HepG2 (cell line): Measurements from ENCODE around the gene SPCS1. TPM values are rescaled to one million over a fixed set of nuclear protein-coding genes. Genes with fewer than 3 reads are reported as not detected.

Experiments used
- ATAC-seq: fragments of 200-7000 bp; cut with Tn5 transposase; 3 replicates; pipeline ENCODE4 v1.9.1; 2020; ENCODE audit warnings: mild to moderate bottlenecking, moderate library complexity
- BruUV-seq: library from RNA; stranded (reverse); fragments of 400-500 nt; replicated peaks from 2 replicates; lab custom pipeline; 2021; lab: Mats Ljungman, UMichigan
- CTCF ChIA-PET: fragments of 300-600 bp; formaldehyde crosslinking; extraction: SDS; loops from one replicate; lab custom pipeline; 2021; ENCODE audit warnings: low total read pairs, inconsistent platforms, low intra/inter-chr PET ratio; lab: Yijun Ruan, JAX
- POLR2A ChIA-PET: fragments of 350-600 bp; sonication (Branson Sonifier 250); formaldehyde crosslinking; loops from one replicate; lab custom pipeline; 2020; ENCODE audit warnings: antibody characterized with exemption, inconsistent platforms; lab: Yijun Ruan, JAX
- DNase-seq: peaks from one replicate; pipeline ENCODE4 v3.0.0-alpha.2; 2015; ENCODE audit warnings: low spot score
- FAIRE-seq: peaks from 3 replicates; lab custom pipeline; 2011; peaks lifted over from hg19 to GRCh38; lab: Jason Lieb, UNC
- H2AFZ ChIP-seq: one replicate; pipeline ENCODE4 v1.6.1; 2011; ENCODE audit warnings: low read length, inconsistent platforms
- H3K27ac ChIP-seq: fragments of 300-600 bp; 3 replicates; pipeline ENCODE4 v1.8.0; 2011; ENCODE audit warnings: mixed run types, mild to moderate bottlenecking, mixed read lengths, low read length, inconsistent platforms; ENCODE audit not compliant: insufficient read depth; ENCODE audit errors: extremely low read length
- H3K27me3 ChIP-seq, 2 experiments: fragments of 200-600 bp in 1 of 2; 2 replicates in 1 of 2; 3 replicates in 1 of 2; pipeline versions ENCODE4 v1.6.0 to v1.8.0; 2011; ENCODE audit warnings: low read length in 2 of 2, mild to moderate bottlenecking in 2 of 2, moderate library complexity in 2 of 2, inconsistent platforms in 1 of 2; ENCODE audit not compliant: insufficient read depth in 2 of 2, control insufficient read depth in 1 of 2
- H3K36me3 ChIP-seq, 2 experiments: fragments of 200-600 bp in 1 of 2; replicated peaks in 1 of 2; 2 replicates in 1 of 2; 3 replicates in 1 of 2; pipeline versions ENCODE4 v1.5.1 to v1.8.0; 2011; ENCODE audit warnings: low read length in 2 of 2, inconsistent platforms in 1 of 2; ENCODE audit not compliant: insufficient read depth in 2 of 2, control insufficient read depth in 1 of 2
- H3K4me1 ChIP-seq: 2 replicates; pipeline ENCODE4 v1.5.1; 2012; ENCODE audit warnings: low read length, inconsistent platforms; ENCODE audit not compliant: insufficient read depth
- H3K4me2 ChIP-seq: 2 replicates; pipeline ENCODE4 v1.6.0; 2011; ENCODE audit warnings: low read depth, low read length, inconsistent platforms
- H3K4me3 ChIP-seq, 3 experiments: fragments of 200-600 bp in 1 of 3; sonication (generic), shearing (Covaris generic) in 1 of 3; replicated peaks in 1 of 3; 2 replicates each; pipeline ENCODE4 v1.5.1; 2011 to 2016; ENCODE audit warnings: low read length in 3 of 3, inconsistent platforms in 2 of 3, low read depth in 2 of 3, mild to moderate bottlenecking in 2 of 3, control low read depth in 1 of 3, mixed read lengths in 1 of 3; ENCODE audit not compliant: insufficient read depth in 1 of 3
- H3K79me2 ChIP-seq: one replicate; pipeline ENCODE4 v1.6.1; 2011; ENCODE audit warnings: low read length, inconsistent platforms; ENCODE audit not compliant: insufficient read depth
- H3K9ac ChIP-seq: 2 replicates; pipeline ENCODE4 v1.6.0; 2011; ENCODE audit warnings: mild to moderate bottlenecking, low read depth, low read length, inconsistent platforms; ENCODE audit not compliant: insufficient read depth
- H3K9me3 ChIP-seq: 2 replicates; pipeline ENCODE4 v1.5.1; 2012; ENCODE audit warnings: mild to moderate bottlenecking, low read length
- H4K20me1 ChIP-seq: 2 replicates; pipeline ENCODE4 v1.6.0; 2011; ENCODE audit warnings: inconsistent platforms, mild to moderate bottlenecking, low read length, moderate library complexity; ENCODE audit not compliant: insufficient read depth
- HMGXB4 ChIP-seq, 2 experiments: sonication (generic) in 1 of 2; formaldehyde crosslinking in 1 of 2; IDR thresholded peaks; 2 replicates each; pipeline versions ENCODE4 v1.4.0 to v1.6.1; 2018 to 2020; ENCODE audit warnings: missing genetic modification reagents in 2 of 2, borderline replicate concordance in 1 of 2, low read depth in 1 of 2, mild to moderate bottlenecking in 1 of 2, missing biosample characterization in 1 of 2
- KDM3A ChIP-seq: IDR thresholded peaks from 2 replicates; pipeline ENCODE4 v1.6.1; 2018; ENCODE audit warnings: low read depth, missing compliant biosample characterization
- PATZ1 ChIP-seq: sonication (generic); formaldehyde crosslinking; IDR thresholded peaks from 2 replicates; pipeline ENCODE4 v1.4.0; 2020; ENCODE audit warnings: missing genetic modification reagents
- RFX5 ChIP-seq: IDR thresholded peaks from 2 replicates; pipeline ENCODE4 v1.6.1; 2011; ENCODE audit warnings: low read depth, low read length, improper control_type of control experiment
- SRSF4 ChIP-seq: fragments of 200-400 bp; formaldehyde crosslinking; IDR thresholded peaks from one replicate; pipeline ENCODE4 v1.6.1; 2018; ENCODE audit warnings: mild to moderate bottlenecking, low read depth, low read length, moderate library complexity; ENCODE audit not compliant: poor library complexity, severe bottlenecking
- ZBED4 ChIP-seq: sonication (generic); formaldehyde crosslinking; IDR thresholded peaks from 2 replicates; pipeline ENCODE4 v1.4.0; 2020; ENCODE audit warnings: missing genetic modification reagents, borderline replicate concordance
- ZFP36 ChIP-seq: fragments of 150-350 bp; IDR thresholded peaks from 2 replicates; pipeline ENCODE4 v1.6.1; 2018; ENCODE audit warnings: borderline replicate concordance, low read length, low read depth; ENCODE audit not compliant: partially characterized antibody
- ZNF101 ChIP-seq: sonication (generic); formaldehyde crosslinking; IDR thresholded peaks from 2 replicates; pipeline ENCODE4 v1.4.0; 2020; ENCODE audit warnings: mild to moderate bottlenecking, low read depth, missing genetic modification reagents, borderline replicate concordance
- ZNF205 ChIP-seq: IDR thresholded peaks from 2 replicates; pipeline ENCODE4 v1.6.1; 2018; ENCODE audit warnings: missing biosample characterization, missing genetic modification reagents
- ZNF224 ChIP-seq: sonication (generic); formaldehyde crosslinking; IDR thresholded peaks from 2 replicates; pipeline ENCODE4 v1.5.0; 2020; ENCODE audit warnings: mild to moderate bottlenecking, missing genetic modification reagents
- ZNF350 ChIP-seq: sonication (generic); formaldehyde crosslinking; IDR thresholded peaks from 2 replicates; pipeline ENCODE4 v1.4.0; 2020; ENCODE audit warnings: mild to moderate bottlenecking, low read depth, missing genetic modification reagents, borderline replicate concordance
- ZSCAN25 ChIP-seq: sonication (generic); formaldehyde crosslinking; IDR thresholded peaks from 2 replicates; pipeline ENCODE4 v1.8.0; 2022; ENCODE audit warnings: mild to moderate bottlenecking, missing genetic modification reagents
- WGBS: methylation state at CpG from one replicate; pipeline ENCODE4 v1.1.6; 2017; ENCODE audit warnings: low lambda C conversion rate; 5-methylcytosine and 5-hydroxymethylcytosine counted together
- in situ Hi-C: cut with HindIII; loops from 2 replicates; pipeline ENCODE4 v1.10.0; 2017; ENCODE audit warnings: low pct_unique_long_range_greater_than_20kb; ENCODE audit not compliant: extremely low pct_ligation_motif_present
- intact Hi-C: fragments of 100-400 bp; cut with micrococcal nuclease; formaldehyde crosslinking; loops from one replicate; pipeline ENCODE4 v1.10.0; 2022; ENCODE audit not compliant: unreplicated experiment
- polyA plus RNA-seq, 8 experiments: library from polyadenylated mRNA; depleted of rRNA in 3 of 8; stranded (reverse) in 7 of 8; unstranded in 1 of 8; fragments of >200 nt; fragmentation: Illumina TruSeq in 4 of 8; extraction: Trizol in 4 of 8; gene quantifications; 2 replicates each; pipeline versions ENCODE4 v1.2.1 to v1.2.3, GENCODE V29; 2011 to 2016; ENCODE audit warnings: low read depth in 4 of 8, missing spikeins in 1 of 8, mixed read lengths in 1 of 8; ENCODE audit not compliant: insufficient read depth in 1 of 8
- total RNA-seq, 5 experiments: library from RNA; depleted of rRNA; stranded (reverse); fragments of >200 nt; fragmentation: Illumina TruSeq; extraction: Trizol; gene quantifications; 2 replicates each; pipeline ENCODE4 v1.2.3, GENCODE V29; 2016; ENCODE audit warnings: low read depth in 1 of 5

Gene SPCS1
- total and polyA plus RNA-seq, 2 of the 13 experiments (the other 11 are each of a cell fraction or from before 2014, with no cell fraction given), result 84.6 to 120 TPM

DNA sequence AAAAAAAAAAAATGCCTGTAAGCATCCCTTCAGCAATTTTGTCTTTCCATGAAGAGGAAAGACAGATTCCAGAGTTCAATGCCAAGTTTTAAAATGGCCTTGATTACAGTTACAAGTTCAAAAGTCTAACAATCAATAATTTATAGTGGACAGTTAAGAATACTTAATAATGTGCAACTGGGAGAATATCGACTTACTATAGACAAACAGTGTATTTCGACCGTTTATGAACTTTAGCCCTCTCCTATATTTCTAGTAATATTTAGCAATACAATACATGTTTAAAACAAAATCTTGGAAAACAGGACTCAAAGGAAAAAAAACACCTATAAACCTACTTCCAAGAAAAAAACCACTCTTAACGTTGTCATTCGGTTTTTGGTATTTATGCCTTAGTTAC lies 21.7 kb upstream of the SPCS1 start (continued):
- TF ChIP-seq ZNF224 (CRISPR knock-in tag), result no peak
- no peak for TF ChIP-seq HMGXB4 (CRISPR knock-in tag; IDR thresholded peaks at IDR 0.05; ENCODE audit: borderline replicate concordance in 1 of 2, low read depth in 1 of 2)
- TF ChIP-seq ZFP36, result no peak
- no peak for TF ChIP-seq SRSF4

DNA sequence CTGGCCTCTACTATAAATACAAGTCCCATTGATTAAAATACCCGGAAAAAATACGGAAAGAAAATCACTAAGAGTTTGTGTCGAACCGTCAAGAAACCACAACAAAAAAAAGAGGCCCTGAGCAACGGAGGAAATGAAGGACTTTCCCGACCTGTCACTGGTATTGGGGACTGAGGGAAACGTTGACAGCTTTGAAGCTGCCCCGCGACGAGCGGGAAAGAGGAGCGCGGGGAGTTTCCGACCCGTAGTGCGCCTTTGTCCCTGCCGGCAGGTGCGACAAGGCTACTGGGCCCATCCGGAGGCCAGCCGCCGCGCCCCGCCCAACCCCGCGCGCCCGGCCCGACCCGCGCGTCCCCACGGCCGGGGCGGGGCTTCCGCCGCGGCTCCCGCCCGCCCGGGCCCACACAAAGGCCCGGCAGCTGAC lies 20.6 kb upstream of the SPCS1 start:
- in situ Hi-C loops, result loop anchor here (10.0 kb wide), 1 partner anchor 230 kb away; the partner anchor contains the start of genes NISCH and TNNC1
- peak overlapping the region; percentile 86 for H3K27ac ChIP-seq
- peak; percentile 80 for ATAC-seq
- peaks cover 78% of the 10 kb centered on the region for H3K79me2 ChIP-seq
- H4K20me1 ChIP-seq, result peaks cover 13% of the 10 kb centered on the region
- ChIA-PET POLR2A (interaction anchor here (4.5 to 12.6 kb wide), 2 partner anchors 11 to 20 kb away, joined by 18 to 118 read pairs; partner anchors contain the start of genes GLT8D1 and SPCS1), CTCF (no interaction called here)
- peak overlapping the region; percentile 79 to 96 (median 84) for H3K4me3 ChIP-seq
- peak; percentile 78 for DNase-seq
- H3K9ac ChIP-seq, result peak overlapping the region; percentile 99
- H3K9me3 ChIP-seq, result no peaks in the 10 kb centered on the region
- intact Hi-C loops, result no loop called here
- peaks cover 81% of the 10 kb centered on the region for H3K4me1 ChIP-seq
- FAIRE-seq, result no peak
- under 1% methylated on average over 15 of the region's 41 CpGs for WGBS
- peaks cover 14 to 31% of the 10 kb centered on the region in 2 experiments for H3K36me3 ChIP-seq
- no peaks in the 10 kb centered on the region; a peak in 1 of 5 replicates for H3K27me3 ChIP-seq
- H2AFZ ChIP-seq, result no peak overlapping the region
- BruUV-seq, result no TSS peak
- H3K4me2 ChIP-seq, result peak overlapping the region; percentile 94
- TF ChIP-seq RFX5 (peak; percentile 22; the same call in 1 of the 2 replicates), ZNF350 (CRISPR knock-in tag) (no peak), ZNF205 (no peak), PATZ1 (CRISPR knock-in tag) (no peak), KDM3A (CRISPR knock-in tag) (0 out of 2 replicates have a peak, but pooled peaks have one; percentile 3), ZSCAN25 (CRISPR knock-in tag) (no peak), ZNF101 (CRISPR knock-in tag) (no peak), ZBED4 (CRISPR knock-in tag) (peak; percentile 66; the same call in 1 of the 2 replicates)
